GM19099 (cell line): Measurements from ENCODE around the gene MVK.

Experiments used
- POLR2A ChIP-seq: IDR thresholded peaks from 3 replicates; pipeline ENCODE4 v1.6.1; 2011; ENCODE audit warnings: low read depth; ENCODE audit not compliant: insufficient read length; ENCODE audit errors: extremely low read depth

The MVK gene

DNA sequence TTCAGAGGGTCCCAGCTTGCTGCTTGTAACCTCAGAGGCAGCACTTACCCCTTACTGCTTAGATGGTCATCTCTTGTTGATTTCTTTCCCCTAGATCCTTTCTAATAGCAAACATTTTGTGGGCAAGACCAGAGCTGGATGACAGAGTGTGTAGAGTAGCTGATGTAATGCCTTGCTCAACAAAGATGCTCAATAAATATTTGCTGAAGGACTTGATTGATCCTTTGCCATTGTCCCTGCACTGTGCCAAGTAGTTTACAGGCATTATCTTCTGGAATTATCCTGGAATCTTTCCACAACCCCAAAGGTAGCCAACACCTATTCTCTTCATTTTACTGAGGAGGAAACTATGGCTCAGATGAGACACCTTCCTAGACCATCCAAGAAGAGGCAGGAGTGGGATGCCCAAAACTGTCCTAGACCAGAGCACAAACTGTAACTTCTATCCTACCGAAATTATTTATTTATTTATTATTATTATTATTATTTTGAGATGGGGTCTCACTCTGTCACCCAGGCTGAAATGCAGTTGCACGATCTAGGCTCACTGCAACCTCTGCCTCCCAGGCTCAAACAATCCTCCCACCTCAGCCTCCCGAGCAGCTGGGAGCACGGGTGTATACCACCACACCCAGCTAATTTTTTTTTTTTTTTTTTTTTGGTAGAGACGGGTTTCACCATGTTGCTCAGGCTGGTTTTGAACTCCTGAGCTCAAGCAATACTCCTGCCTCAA lies 1.7 kb upstream of the MVK start:
- TF ChIP-seq POLR2A = no peak

DNA sequence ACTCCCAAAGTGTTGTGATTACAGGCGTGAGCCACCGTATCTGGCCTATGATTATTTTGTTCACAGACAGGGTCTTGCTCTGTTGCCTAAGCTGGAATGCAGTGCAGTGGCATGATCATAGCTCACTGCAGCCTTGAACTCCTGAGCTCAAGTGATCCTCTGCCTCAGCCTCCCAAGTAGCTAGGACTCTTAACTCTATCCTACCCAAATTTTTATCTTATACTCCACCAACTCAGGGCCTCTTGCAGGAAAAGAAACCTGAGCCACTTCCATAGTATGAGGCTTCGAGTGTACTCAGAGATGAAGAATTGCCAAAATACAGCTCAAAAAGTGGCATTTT lies 1.1 kb upstream of the MVK start:
- no peak for TF ChIP-seq POLR2A

DNA sequence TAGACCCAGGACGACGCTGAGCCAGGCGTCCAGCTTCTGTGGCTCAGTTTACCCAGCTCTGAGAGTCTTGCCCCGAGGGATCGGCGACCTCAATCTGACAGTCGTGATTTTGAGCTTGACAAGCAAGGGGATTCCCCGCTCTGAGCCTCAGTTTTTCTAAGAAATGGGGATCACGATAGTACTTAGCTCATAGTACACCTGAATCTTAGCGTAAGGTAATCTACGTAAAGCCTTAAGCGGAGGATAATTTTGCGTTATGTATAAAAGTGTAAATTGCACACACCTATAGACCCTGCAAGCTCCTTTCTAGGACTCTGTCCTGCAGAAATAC lies 285 bp downstream of the MVK start:
- no peak for TF ChIP-seq POLR2A

DNA sequence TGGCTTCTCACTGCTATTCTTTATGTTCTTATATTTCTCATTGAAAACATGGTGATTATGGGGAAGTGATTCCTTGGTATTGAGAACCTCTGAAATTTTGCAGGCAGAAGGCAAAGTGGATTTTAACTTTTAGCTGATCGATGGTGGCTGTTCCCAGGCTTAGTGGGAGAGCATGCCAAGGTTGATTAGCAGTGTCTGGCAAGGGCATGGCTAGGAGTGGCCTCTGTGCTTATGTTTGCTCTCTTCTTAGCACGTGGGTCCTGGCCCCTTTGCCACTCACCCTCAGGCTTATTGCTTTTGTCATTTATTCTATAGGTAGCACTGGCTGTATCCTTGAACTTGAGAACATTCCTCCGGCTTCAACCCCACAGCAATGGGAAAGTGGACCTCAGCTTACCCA lies 2.1 kb downstream of the MVK start:
- no peak for TF ChIP-seq POLR2A

DNA sequence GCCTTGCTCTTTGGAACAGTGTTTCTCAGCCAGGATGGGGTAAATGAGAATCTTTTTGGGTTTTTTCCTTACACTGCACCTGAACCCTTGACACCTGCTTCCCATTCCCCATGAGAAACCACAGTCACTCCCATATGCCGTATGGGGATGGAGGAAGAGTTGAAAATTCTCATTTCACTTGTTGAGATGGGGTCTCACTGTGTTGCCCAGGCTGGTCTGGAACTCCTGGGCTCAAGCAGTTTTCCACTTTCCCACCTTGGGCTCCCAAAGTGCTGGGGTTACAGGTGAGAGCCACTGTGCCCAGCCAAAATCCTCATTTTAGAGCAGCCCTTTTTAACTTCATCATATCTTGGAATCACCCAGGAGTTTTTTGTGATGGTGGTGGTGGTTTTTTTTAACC lies 3.7 kb downstream of the MVK start:
- no peak for TF ChIP-seq POLR2A

DNA sequence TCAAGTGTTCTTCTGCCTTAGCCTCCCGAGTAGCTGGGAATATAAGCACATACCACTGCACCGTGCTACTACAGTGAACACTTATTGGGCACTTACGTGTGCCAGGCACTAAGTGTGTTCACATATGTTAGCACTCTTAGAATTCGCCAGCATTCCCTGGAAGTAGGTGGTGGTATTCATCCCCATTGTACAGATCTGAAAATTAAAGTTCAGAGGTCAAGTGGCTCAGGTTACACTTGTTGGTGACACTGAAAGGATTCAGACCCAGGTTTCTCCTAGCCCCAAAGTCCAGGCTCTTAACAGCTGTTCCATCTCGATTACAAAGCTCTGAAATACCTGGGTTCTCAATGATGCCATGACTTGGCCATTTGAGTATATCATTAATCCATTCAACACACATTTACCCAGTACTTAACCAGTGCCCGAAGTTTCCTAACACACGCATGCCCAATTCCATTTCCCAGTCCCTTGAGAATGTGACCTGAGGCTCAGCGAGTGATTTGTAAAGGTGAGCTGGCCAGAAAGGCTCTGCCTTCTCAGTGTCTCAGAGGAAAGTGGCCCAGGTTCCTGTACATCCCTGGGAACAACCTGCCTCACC lies 4.8 kb downstream of the MVK start:
- TF ChIP-seq POLR2A = no peak

DNA sequence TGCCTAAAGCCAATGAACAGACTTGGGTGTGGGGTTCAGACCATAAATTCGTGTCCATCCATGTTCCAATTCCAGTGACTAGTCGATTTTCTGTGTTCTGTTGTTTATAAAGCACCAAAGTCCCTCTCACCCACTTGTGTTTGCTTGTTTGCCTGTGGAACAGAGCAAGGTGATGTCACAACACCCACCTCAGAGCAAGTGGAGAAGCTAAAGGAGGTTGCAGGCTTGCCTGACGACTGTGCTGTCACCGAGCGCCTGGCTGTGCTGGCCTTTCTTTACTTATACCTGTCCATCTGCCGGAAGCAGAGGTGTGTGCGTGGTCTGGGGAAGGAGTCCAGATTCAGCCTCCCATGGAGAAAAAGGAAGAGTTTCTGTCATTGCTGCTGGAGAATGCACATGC lies 6.0 kb downstream of the MVK start:
- no peak for TF ChIP-seq POLR2A

DNA sequence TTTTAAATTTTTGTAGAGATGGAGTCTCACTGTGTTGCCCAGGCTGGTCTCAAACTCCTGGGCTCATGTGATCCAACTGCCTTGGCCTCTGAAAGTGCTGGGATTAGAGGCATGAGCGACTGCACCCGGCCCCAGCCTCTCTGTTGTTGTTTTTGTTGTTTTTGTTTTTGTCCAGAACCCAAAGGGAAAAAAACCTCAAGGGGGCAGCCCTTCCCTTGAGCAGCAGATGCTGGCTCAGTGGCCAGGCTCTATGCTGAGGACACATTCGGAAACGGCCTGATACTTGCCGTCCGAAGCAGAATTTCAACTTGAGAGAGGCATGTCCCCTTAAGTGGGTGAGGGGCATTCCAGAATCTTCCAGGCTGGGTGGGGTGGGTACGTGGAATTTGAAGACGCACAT lies 6.7 kb downstream of the MVK start:
- no peak for TF ChIP-seq POLR2A

DNA sequence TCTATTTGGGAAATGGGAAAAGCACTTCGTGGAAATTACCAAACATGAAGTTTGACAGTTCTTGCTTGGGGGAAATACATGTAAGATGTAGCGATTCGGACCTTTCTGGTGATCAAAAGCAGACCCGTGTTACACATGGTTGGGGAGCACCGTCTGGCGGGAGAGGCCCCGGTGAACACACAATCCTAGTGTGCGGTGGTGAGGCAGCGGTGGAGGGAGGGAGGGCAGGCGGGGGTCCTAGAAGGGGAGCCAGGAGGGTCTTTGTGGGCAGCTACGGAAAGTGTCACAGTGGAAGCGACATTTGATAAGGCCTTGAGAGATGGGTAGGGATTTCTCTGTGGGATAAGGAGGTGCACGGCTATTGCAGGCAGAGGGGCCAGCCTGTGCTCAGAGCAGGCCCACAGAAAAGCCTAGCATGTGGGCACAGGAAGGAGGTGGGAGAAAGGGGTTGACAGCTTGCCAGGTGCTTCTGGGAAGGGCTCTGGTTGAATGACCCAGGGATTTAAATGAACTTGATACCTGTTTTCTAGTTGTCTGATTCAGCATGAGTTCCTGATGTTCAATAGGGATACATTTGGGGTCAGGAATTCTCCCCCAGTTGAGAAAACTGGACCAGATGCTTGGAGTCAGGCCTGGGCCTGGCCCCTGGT lies 7.2 kb downstream of the MVK start:
- TF ChIP-seq POLR2A = no peak

DNA sequence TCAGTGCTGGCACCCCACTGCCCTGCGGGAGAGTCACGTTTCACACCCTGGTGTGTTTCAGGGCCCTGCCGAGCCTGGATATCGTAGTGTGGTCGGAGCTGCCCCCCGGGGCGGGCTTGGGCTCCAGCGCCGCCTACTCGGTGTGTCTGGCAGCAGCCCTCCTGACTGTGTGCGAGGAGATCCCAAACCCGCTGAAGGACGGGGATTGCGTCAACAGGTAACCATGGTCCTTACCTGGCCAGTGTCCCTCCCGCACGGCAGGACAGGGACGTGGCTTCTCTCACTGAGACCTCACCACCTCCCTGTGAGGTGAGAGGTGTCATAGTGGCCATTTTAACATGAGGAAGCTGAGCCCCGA lies 7.7 kb downstream of the MVK start:
- no peak for TF ChIP-seq POLR2A

DNA sequence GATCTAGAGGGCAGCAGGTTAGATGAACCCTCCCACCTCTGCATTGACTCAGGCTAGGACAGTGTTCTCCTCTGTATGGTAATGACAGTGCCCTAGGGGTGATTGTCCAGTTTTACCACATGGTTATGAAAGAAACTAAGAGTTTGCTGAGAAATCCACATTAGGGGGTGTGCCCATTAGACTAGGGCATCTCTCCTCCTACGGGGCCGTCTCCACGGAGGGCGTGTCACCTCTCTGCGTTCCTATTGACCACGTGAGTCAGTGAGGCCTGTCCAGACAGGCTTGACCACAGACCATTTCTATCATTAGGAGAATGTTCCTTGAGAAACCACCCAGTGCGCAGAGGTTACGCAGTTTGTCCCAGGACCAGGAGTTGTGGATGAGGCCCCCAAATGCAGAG lies 8.3 kb downstream of the MVK start:
- no peak for TF ChIP-seq POLR2A

DNA sequence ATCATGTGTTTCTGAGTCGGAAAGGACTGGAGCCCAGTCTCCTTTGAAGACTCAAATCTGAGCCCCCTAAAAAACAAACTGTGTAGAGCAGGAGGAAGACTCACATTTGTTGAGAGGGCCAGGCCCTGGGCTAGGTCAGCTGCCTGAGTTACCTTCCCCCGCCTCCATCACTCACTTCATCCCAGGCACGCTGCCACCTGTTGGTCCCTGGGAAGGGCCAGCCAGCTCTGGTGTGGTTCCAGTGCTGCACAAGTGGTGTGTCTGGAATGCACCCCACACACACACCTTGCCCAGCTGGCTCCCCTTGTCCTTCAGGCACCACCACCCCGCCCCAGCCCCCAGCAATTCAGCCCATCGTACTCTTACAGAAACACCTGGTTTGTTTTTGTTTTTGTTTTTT lies 9.0 kb downstream of the MVK start:
- TF ChIP-seq POLR2A = no peak

DNA sequence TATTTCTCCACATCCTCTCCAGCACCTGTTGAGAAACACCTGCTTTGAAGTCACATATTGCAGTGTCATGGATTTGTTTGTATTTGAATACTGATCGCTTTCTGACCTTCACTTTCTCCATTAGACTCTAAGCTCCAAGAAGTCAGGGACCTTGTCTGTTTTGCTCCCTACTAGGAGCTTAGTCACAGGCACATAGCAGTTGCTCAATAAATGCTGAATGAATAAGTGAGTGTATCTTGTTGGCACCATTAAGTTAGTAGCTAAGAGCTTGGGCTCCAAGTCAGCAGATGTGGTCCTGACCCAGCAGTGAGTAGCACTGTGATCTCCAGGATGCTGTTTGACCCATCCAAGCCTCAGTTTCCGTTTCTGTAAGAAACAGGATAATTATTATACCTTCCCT lies 10.1 kb downstream of the MVK start:
- no peak for TF ChIP-seq POLR2A

DNA sequence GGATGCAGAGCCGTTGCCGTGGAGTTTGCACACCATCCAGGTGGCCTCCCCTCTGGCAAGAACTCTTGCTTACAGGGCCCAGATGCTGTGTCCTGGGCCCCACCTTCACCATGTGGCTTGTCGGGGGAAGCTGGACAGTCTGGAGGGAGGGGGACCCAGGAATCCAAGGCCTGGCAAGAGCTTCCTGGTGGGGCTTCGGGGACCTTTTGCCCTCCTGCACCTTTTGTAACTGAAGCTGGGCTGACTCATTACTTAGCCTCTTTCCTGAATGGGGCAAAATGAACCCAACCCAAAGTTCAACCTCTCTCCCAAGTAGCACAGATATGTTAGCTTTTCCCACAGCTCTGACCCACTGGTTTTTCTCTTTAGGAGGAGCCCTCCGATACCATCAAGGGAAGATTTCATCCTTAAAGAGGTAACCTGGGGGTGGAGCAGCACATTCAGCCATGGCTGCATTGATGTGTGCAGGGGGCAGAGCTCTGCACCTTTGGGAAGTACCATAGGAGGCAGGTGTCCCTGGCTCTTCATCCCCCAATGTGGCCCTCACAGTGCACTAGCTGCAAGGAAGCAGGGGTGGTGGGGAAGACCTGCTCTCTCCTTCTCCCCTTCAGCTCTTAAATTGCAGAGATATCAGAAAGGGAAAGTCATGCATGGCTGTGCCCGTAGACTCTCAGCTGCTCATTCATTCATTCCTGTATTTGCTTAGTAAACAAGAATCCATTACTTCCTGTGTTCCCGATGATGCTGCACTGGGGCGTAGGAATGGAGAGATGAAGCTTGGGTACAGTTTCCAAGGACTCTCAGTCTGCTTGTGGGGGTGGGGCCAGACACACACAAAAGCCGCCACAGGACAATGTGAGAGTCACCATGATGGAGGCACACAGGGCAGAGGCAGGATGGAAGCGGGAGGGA lies 13.0 kb downstream of the MVK start:
- no peak for TF ChIP-seq POLR2A

DNA sequence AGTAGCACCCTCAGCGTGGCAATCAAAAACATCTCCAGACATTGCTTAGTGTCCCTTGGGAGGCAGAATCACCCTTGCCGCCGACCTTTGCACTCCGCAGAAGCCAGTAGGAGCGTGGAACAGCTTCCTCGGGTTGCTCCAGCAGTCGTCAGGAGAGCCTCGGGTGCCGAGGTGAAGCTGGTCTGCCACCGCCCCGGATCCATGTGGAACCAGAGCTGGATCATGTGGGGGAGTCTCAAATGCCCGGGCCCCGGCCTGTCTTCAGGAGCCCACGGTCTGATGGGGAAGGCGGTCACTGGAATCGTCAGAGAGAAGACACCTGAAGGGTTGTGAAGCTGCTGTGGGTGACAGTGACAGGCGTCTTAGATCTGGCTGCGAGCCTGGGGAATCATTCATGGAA lies 14.3 kb downstream of the MVK start:
- TF ChIP-seq POLR2A = no peak
